GM12878 (cell line): Measurements from ENCODE around the gene SURF2. TPM values are rescaled to one million over a fixed set of nuclear protein-coding genes. Genes with fewer than 3 reads are reported as not detected.
A peak's percentile ranks its signal among the peaks of the same experiment; 100 is the strongest.

Experiments used
- CBFB ChIP-seq: IDR thresholded peaks from 2 replicates; pipeline ENCODE4 v1.6.1; 2016; ENCODE audit warnings: antibody characterized with exemption, low read depth
- CUX1 ChIP-seq: IDR thresholded peaks from 2 replicates; pipeline ENCODE4 v1.6.1; 2012; ENCODE audit warnings: improper control_type of control experiment, low read depth, low read length; ENCODE audit not compliant: insufficient replicate concordance
- KAT2A ChIP-seq: conservative IDR thresholded peaks from 2 replicates; pipeline ENCODE4 v1.6.1; 2011; ENCODE audit warnings: low read depth, low read length; ENCODE audit not compliant: control insufficient read depth
- MLLT1 ChIP-seq: fragments of 450-650 bp; IDR thresholded peaks from 2 replicates; pipeline ENCODE4 v1.6.1; 2016; ENCODE audit warnings: mild to moderate bottlenecking
- RCOR1 ChIP-seq: conservative IDR thresholded peaks from 2 replicates; pipeline ENCODE4 v1.6.1; 2012; ENCODE audit warnings: low read depth, low read length, improper control_type of control experiment
- REST ChIP-seq: IDR thresholded peaks from 2 replicates; pipeline ENCODE4 v1.6.1; 2012; ENCODE audit warnings: mild to moderate bottlenecking, low read depth, low read length
- RUNX3 ChIP-seq: IDR thresholded peaks from 2 replicates; pipeline ENCODE4 v1.6.1; 2012; ENCODE audit warnings: low read length, inconsistent platforms
- SMAD5 ChIP-seq: IDR thresholded peaks from 2 replicates; pipeline ENCODE4 v1.6.1; 2016; ENCODE audit warnings: antibody characterized with exemption, low read depth
- SMARCA5 ChIP-seq: fragments of 450-650 bp; IDR thresholded peaks from 2 replicates; pipeline ENCODE4 v1.6.1; 2017; ENCODE audit warnings: mild to moderate bottlenecking
- SREBF2 ChIP-seq: IDR thresholded peaks from 2 replicates; pipeline ENCODE4 v1.6.1; 2012; ENCODE audit warnings: mild to moderate bottlenecking, low read length
- SUZ12 ChIP-seq: fragments of 200-600 bp; sonication (generic); IDR thresholded peaks from one replicate; pipeline ENCODE4 v1.6.1; 2018; ENCODE audit warnings: antibody characterized with exemption, mild to moderate bottlenecking; ENCODE audit not compliant: unreplicated experiment
- ZBTB40 ChIP-seq: fragments of 450-650 bp; IDR thresholded peaks from 2 replicates; pipeline ENCODE4 v1.6.1; 2016; ENCODE audit warnings: mild to moderate bottlenecking, moderate library complexity, borderline replicate concordance
- ZNF207 ChIP-seq: fragments of 450-650 bp; IDR thresholded peaks from 2 replicates; pipeline ENCODE4 v1.6.1; 2014; ENCODE audit warnings: antibody characterized with exemption, mild to moderate bottlenecking, borderline replicate concordance
- ZNF622 ChIP-seq: fragments of 450-650 bp; IDR thresholded peaks from 2 replicates; pipeline ENCODE4 v1.6.1; 2017; ENCODE audit warnings: mild to moderate bottlenecking, inconsistent platforms
- polyA plus RNA-seq, 11 experiments: library from polyadenylated mRNA; depleted of rRNA in 4 of 11; unstranded in 6 of 11; stranded (reverse) in 5 of 11; fragments of >200 nt; fragmentation: Nextera tagmentation in 4 of 11; fragmentation: Illumina TruSeq in 1 of 11; extraction: Ambion mirVana in 4 of 11; extraction: Trizol in 1 of 11; gene quantifications; 1 replicate in 1 of 11; 2 replicates in 10 of 11; pipeline versions ENCODE4 v1.2.1 to v1.2.3, GENCODE V29; 2011 to 2016; ENCODE audit warnings: inconsistent platforms in 2 of 11, missing spikeins in 2 of 11, low read depth in 1 of 11
- total RNA-seq, 4 experiments: library from RNA; depleted of rRNA in 3 of 4; stranded (reverse); fragments of >200 nt in 3 of 4; fragmentation: Illumina TruSeq in 1 of 4; extraction: Trizol in 1 of 4; gene quantifications; 2 replicates each; pipeline versions ENCODE4 v1.2.1 to v1.2.3, GENCODE V29; 2013 to 2021

SURF2 gene
- total and polyA plus RNA-seq, 10 of the 15 experiments (the other 5 are each of a cell fraction or from before 2014, with no cell fraction given): 4.0 to 41.7 (median 20.8) TPM

- TF ChIP-seq SMAD5 (no peak), CBFB (peak; percentile 88), REST (0 out of 2 replicates have a peak, but pooled peaks have one; percentile 21), SUZ12 (no peak), KAT2A (no peak), RUNX3 (peak; percentile 92), ZNF622 (no peak), CUX1 (peak; percentile 98), RCOR1 (0 out of 2 replicates have a peak, but pooled peaks have one; percentile 29), ZNF207 (peak; percentile 95; the same call in 1 of the 2 replicates), MLLT1 (peak; percentile 100), SREBF2 (no peak), SMARCA5 (peak; percentile 83), ZBTB40 (peak; percentile 88)
Measured at GRCh38 chr9:133335924-133336811, 20.2 kb upstream of the SURF2 start, which contains the start of gene SURF6 (continued).
